C4-2B (cell line): ENCODE data around the gene PARL.

Experiments
- ZFX ChIP-seq: fragments of 450-650 bp; IDR thresholded peaks from 2 replicates; pipeline ENCODE4 v1.6.1; 2017
- TF ChIP-seq, protein P1 (sequence below): fragments of 450-650 bp; conservative IDR thresholded peaks from 2 replicates; pipeline ENCODE4 v1.5.1; 2017; ENCODE audit warnings: mild to moderate bottlenecking

DNA sequence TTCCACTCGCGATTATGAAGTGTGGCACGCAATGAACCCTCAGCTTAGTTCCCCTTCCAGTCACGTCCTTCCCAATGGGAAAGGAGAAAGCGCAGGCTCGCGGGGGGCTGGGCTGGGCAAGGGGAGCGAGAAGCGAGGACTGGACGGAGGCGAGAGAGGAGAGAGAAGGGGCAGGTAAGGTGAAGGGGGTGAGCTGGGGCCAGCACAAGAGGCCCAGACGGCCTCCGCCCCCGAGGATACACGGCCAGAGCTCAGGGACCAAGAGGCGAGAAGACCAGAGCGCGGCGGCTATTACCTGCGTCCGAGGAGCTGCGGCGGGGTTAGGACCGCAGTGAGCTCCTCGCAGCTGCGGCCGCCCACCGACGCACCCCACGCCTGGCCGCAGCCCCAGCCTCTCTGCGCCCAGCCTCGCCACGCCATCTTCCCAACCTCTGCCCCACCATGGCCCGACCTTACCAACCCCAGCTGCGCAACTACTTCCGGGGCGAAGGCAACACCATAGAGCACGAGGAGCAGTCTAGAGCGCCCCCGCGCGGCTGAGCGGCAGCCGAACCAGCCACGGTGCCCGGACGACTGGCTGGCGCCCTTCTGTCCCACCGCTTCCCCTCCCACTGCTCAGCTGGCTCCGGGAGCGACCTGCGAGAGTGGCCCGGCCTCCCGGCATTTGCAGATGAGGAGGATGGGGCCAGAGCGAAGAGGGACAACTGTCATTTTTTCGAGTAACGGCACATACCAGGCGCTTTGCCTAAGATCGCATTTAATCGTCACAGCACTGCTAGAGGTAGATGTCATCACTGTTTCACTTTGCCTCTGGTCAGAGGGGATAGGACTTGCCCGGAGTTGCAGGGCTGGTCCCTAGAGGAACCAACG, at the start of gene PARL:
- TF ChIP-seq, protein P1, sequence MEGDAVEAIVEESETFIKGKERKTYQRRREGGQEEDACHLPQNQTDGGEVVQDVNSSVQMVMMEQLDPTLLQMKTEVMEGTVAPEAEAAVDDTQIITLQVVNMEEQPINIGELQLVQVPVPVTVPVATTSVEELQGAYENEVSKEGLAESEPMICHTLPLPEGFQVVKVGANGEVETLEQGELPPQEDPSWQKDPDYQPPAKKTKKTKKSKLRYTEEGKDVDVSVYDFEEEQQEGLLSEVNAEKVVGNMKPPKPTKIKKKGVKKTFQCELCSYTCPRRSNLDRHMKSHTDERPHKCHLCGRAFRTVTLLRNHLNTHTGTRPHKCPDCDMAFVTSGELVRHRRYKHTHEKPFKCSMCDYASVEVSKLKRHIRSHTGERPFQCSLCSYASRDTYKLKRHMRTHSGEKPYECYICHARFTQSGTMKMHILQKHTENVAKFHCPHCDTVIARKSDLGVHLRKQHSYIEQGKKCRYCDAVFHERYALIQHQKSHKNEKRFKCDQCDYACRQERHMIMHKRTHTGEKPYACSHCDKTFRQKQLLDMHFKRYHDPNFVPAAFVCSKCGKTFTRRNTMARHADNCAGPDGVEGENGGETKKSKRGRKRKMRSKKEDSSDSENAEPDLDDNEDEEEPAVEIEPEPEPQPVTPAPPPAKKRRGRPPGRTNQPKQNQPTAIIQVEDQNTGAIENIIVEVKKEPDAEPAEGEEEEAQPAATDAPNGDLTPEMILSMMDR: peak; percentile 100
- TF ChIP-seq ZFX: peak; percentile 89; the same call in 1 of the 2 replicates
